HG03460 (cell line): ENCODE data around the gene SDK1.

ENCODE experiments used
- ATAC-seq: cut with Tn5 transposase; IDR thresholded peaks from one replicate; pipeline ENCODE4 v1.9.1; 2021; ENCODE audit not compliant: unreplicated experiment

SDK1 gene

GRCh38 chr7:4057289-4057616 is 756.2 kb downstream of the SDK1 start:
- ATAC-seq = no peak

DNA sequence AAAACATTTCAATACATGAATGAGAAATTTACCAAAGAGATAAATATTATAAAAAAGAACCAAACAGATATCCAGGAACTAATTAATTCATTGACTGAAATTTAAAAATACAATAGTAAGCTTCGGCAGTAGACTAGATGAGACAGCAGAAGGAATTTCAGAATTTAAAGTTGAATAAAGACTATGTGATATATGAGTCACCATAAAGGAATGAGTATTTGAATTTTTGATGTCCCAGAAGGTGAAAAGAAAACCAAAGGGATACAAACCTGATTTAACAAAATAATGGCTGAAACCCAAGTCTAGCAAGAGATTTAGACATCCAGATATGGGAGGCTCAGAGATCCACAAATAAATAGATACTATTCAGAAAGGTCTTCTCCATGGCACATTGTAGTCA is 757.1 kb downstream of the SDK1 start:
- ATAC-seq = no peak

- ATAC-seq = no peak
Observed at GRCh38 chr7:4065190-4065589, 764.1 kb downstream of the SDK1 start.

DNA sequence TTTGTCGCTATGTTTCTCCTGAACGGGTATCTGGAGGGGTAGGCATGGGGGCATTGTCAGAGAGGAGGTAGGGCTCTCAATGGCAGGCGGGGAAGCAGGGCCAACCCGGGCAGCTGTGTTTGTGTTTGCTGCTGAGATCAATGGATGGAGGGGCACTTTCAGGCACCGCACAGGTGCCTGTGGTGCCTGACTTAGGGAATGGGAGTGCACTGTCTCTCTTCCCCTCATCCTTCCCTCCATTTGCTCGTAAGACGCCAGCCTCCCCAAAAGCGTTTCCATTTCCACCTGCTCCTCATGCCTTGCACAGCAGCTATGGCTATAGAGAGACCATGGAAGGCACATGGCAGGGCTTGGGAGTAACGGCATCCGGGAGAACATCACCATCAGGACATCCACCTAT is 765.2 kb downstream of the SDK1 start:
- no peak for ATAC-seq

- ATAC-seq = no peak
Observed at GRCh38 chr7:4066626-4067475, 765.8 kb downstream of the SDK1 start.

DNA sequence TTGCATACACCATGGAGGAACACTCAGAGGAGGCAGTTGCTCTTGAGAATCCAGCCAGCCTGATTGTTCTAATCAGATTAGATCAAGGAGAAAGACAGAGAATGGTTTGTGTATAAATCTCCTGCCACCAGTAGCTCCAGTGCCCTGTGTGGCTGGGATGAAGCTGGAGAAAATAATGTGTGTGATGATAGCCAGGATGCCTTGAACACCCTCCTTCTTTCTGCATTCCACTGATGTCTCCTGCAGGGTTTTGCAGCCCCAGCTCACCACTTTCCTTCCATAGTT is 766.4 kb downstream of the SDK1 start:
- no peak for ATAC-seq

- no peak for ATAC-seq
Observed at GRCh38 chr7:4067874-4068273, 766.8 kb downstream of the SDK1 start.

GRCh38 chr7:4068286-4068685 is 767.2 kb downstream of the SDK1 start:
- ATAC-seq = no peak

- no peak for ATAC-seq
Observed at GRCh38 chr7:4069268-4070095, 768.4 kb downstream of the SDK1 start.

DNA sequence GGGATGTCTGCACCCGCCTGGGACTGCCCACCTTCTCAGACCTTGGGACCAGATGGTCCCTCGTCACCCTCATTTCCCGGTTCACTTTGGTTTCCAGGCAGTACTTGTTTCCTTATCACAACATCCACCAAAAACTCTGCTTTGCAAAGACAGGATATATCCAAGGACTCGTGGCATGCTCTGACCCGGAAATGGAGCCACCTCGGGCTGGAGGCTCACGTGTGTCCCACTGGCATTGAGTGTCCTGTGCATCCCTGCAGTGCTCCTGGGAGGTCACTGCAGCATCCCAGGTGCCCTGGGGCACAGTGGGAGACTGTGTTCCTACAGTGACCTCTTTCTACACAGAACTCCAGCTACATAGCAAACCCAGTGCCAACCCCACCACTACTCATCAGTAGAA is 769.2 kb downstream of the SDK1 start:
- ATAC-seq = no peak

DNA sequence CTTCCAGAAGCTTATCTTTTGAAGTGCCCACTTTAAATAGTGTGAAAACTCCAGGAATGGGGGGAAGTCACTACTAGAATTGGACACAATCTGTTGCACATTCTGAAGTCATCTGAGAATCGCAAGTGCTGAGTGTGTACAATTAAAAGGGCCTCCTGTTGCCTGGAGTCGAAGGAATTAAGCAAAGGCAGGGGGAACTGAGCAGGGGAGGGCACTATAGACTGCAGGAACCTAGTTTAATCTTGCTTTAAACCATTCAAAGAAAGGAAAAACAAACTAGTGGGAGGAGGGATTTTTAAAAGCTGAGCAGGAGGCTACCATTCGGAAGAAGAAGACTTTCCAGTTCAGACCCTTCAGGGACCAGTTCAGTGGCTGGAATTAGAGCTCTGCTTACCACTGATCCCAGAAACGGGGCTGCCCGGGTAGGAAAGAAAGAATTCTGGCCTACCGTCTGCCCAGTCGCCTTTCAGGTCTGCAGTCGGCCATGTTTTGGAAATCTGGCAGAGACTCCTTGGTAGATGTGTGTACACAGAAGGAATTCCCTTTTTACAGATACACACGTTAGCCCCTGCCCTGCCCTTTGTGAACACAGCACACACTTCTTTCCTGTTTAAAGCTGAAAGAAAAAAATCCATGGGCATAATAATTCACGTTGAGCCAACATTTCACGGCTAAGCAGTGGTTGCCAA is 770.5 kb downstream of the SDK1 start:
- ATAC-seq = no peak

DNA sequence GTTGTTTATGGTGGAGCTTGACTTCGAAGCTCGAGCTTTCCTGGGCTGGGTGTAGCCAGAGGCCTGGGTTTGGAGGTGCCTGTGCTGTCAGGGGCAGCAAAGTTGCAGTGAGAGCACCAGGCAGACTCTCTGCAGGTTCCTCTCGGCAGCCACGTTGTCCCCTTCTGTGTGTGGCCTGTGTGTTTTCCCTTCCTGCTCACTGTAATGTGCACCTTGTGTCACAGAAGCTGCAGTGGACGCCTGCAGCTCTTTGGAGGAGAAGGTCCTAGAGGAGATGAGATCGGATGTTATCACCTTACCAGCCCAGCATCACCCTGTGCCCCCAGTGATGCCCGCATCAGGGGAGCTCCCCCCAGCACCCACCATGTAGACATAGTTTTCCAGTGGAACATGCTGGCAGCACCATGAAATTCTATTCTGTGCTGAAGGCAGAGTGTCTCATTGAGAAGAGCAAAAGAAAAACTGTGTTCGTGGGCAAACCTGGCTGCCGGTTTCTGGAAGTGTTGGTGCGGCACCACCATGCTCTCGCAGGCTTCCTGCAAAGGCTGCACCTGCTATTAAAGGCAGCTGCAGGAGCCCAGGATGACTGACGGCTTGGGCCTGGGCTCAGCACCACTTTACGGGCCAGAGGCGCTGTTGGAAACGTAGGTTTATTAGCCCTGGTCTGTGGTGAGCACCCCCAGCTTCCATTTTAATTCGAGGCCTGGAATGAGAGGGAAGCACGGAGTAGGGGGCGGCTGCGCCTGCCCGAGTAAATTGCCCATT is 771.3 kb downstream of the SDK1 start:
- no peak for ATAC-seq

GRCh38 chr7:4073052-4073451 is 772.0 kb downstream of the SDK1 start:
- ATAC-seq = no peak

- no peak for ATAC-seq
Observed at GRCh38 chr7:4073750-4074149, 772.7 kb downstream of the SDK1 start.

DNA sequence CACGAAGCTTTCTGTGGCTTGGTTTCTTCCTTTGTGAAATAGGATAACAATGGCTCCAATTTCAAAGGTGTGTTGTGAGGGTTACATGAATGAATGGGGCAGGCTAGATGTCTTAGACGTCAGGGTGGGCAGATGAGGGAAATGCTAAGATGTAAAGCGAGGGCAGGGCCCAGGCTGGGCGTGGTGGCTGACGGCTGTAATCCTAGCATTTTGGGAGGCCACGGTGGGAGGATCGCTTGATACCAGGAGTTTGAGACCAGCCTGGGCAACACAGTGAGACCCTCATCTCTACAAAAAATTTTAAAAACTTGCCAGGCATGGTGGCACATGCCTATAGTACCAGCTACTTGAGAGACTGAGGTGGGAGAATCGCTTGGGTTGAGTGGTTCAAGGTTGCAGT is 773.4 kb downstream of the SDK1 start:
- ATAC-seq = no peak

- ATAC-seq = no peak
Observed at GRCh38 chr7:4074994-4075393, 773.9 kb downstream of the SDK1 start.

DNA sequence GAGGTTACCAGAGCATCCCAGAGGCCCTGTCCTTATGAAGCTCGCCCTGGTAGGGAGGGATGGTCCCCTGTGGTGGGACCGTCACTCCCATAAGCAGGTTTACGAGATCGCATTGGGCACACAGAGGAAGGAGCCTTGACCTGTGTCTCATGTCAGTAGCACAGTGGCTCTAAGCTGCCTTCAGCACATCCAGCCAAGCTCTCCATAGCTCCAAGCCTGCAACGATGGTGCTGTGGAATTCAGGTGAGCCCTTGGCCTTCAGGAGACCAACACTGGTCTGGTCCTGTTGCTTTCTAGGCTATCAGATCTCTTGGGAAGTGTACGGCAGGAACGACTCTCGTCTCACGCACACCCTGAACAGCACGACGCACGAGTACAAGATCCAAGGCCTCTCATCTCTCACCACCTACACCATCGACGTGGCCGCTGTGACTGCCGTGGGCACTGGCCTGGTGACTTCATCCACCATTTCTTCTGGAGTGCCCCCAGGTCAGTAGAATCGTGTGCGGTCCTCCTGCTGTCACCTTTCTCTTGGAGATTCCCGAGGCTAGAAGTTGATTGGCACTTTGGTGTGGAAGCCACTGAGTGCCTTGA is 775.7 kb downstream of the SDK1 start:
- ATAC-seq = no peak

DNA sequence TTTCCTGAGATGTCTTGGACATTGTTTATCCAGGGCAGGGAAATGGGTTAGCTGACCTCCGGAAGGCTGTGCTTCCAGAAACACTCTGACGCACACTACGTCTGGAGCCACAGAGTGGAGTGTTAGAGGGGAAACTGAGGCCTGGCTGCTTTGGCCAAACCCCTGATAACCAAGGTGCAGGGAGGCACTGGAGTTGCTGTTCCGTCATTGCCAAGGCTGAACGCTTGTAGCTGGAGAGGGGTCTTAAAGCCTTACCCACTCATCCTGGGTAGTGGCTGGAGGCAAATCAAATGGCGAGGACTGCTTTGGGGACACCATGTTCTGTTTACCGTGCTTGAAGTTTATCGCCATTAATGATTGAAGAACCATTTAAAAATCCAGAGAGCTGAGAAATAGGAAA is 776.9 kb downstream of the SDK1 start:
- no peak for ATAC-seq

- no peak for ATAC-seq
Observed at GRCh38 chr7:4078580-4078979, 777.5 kb downstream of the SDK1 start.

DNA sequence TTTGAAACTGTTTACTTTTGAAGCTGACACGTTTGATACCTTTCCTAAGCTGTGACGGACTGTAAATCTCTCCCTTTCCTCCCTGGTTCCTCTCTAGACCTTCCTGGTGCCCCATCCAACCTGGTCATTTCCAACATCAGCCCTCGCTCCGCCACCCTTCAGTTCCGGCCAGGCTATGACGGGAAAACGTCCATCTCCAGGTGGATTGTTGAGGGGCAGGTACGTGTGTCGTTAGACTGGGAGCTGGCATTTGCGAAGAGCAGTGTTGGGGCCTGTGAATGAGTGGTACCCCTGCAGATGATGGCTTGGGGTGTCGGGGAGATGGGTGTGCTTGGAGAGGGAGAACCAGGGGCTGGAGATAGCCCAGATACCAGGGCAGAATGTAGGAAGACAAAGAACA is 778.3 kb downstream of the SDK1 start:
- no peak for ATAC-seq

DNA sequence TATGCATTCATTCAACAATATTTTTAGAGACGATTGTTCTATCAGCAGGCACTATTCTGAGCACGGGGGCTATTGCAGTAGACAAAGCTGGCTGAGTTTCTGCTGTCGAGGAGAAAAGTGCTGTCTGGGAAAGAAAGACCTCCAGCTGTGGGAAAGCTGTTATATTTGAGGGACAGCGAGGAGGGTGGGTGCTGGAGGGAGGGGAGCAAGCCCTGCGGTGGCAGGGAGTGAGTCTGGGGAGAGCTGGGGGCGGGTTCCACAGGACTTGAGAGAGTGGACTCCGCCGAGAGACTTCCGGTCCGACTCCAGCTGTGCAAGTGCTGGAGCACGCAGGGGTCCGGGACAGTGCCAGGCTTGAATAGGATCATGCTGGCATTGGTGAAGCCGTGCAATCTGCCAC is 778.9 kb downstream of the SDK1 start:
- no peak for ATAC-seq
